ENCODE measurements around the gene KANSL1. TPM values are rescaled to one million over a fixed set of nuclear protein-coding genes. Genes with fewer than 3 reads are reported as not detected.
"Not testable (repeated sequence)": the region's sequence is repeated elsewhere in the genome, so short reads cannot be mapped to it uniquely, and the experiment has no call there.

Gene KANSL1
- polyA plus RNA-seq, 2 donors: 14.6 to 25.4 TPM

DNA sequence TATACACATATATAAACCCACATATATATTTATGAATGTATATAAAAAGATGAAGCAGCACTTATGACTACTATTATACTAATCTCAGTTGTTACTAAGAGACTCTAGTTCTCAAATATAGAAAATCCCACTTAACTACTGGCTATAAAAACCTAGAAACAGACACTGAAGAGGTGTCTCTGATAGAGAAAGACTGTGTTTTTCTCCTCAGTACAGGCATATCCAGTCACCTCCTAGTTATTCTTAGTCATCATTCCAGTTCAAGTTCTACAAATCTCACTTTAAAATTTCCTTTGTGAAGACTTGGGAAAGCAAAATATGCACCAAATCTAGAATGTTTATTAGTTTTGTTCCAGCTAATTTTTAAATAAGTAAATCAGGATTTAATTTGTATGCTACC is 100.2 kb downstream of the KANSL1 start:
- H3K27me3 ChIP-seq (ENCODE audit: control insufficient read depth in 1 of 2, insufficient read depth in 2 of 2, low read length in 2 of 2): no peaks in the 10 kb centered on the region
- H3K4me1 ChIP-seq (ENCODE audit: control insufficient read depth in 2 of 2, insufficient read depth in 2 of 2, low read length in 1 of 2): no peaks in the 10 kb centered on the region
- no peak overlapping the region for H3K27ac ChIP-seq (ENCODE audit: low read depth in 2 of 2, low read length in 1 of 2)
- no peaks in the 10 kb centered on the region for H3K9me3 ChIP-seq (ENCODE audit: control insufficient read depth in 2 of 2, insufficient read depth in 1 of 2, low read depth in 1 of 2, low read length in 1 of 2)
- H3K36me3 ChIP-seq (ENCODE audit: control insufficient read depth in 2 of 2, insufficient read depth in 2 of 2, low read length in 1 of 2): no peaks in the 10 kb centered on the region
- no peak overlapping the region for H3K4me3 ChIP-seq (ENCODE audit: low read depth in 1 of 2, low read length in 2 of 2)

DNA sequence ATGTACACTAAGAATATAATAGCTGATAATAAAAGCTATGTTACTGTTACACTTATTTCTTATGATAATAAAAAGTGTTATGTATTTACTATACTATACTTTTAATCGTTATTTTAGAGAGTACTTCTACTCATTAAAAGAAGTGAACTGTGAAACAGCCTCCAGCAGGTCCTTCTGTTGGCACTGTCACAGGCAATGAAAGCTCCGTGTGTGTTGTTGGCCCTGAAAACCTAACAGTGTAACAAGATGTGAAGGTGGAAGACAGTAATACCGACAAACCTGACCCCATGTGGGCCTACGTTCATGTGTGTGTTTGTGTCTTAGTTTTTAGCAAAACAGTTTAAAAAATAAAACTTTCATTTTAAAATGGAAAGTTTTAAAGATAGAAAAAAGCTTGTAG is 102.4 kb downstream of the KANSL1 start:
- Histone ChIP-seq H3K27me3 (ENCODE audit: control insufficient read depth in 1 of 2, insufficient read depth in 2 of 2, low read length in 2 of 2) (no peaks in the 10 kb centered on the region), H3K36me3 (ENCODE audit: control insufficient read depth in 2 of 2, insufficient read depth in 2 of 2, low read length in 1 of 2) (no peaks in the 10 kb centered on the region), H3K9me3 (ENCODE audit: control insufficient read depth in 2 of 2, insufficient read depth in 1 of 2, low read depth in 1 of 2, low read length in 1 of 2) (no peaks in the 10 kb centered on the region), H3K27ac (ENCODE audit: low read depth in 2 of 2, low read length in 1 of 2) (no peak overlapping the region), H3K4me3 (ENCODE audit: low read depth in 1 of 2, low read length in 2 of 2) (no peak overlapping the region), H3K4me1 (ENCODE audit: control insufficient read depth in 2 of 2, insufficient read depth in 2 of 2, low read length in 1 of 2) (no peaks in the 10 kb centered on the region)
- WGBS, 2 donors: 71% methylated on average over 4 of the region's 4 CpGs

- no peak overlapping the region for H3K4me3 ChIP-seq (ENCODE audit: low read depth in 1 of 2, low read length in 2 of 2)
- no peaks in the 10 kb centered on the region for H3K9me3 ChIP-seq (ENCODE audit: control insufficient read depth in 2 of 2, insufficient read depth in 1 of 2, low read depth in 1 of 2, low read length in 1 of 2)
- 74 to 83% methylated on average over 3 of the region's 3 CpGs for WGBS, 2 donors
- H3K27me3 ChIP-seq (ENCODE audit: control insufficient read depth in 1 of 2, insufficient read depth in 2 of 2, low read length in 2 of 2): no peaks in the 10 kb centered on the region
- no peaks in the 10 kb centered on the region for H3K36me3 ChIP-seq (ENCODE audit: control insufficient read depth in 2 of 2, insufficient read depth in 2 of 2, low read length in 1 of 2)
- H3K27ac ChIP-seq (ENCODE audit: low read depth in 2 of 2, low read length in 1 of 2): no peak overlapping the region
- no peaks in the 10 kb centered on the region for H3K4me1 ChIP-seq (ENCODE audit: control insufficient read depth in 2 of 2, insufficient read depth in 2 of 2, low read length in 1 of 2)
Observed at GRCh38 chr17:46089389-46089965, 103.8 kb downstream of the KANSL1 start.

- Histone ChIP-seq H3K36me3 (ENCODE audit: control insufficient read depth in 2 of 2, insufficient read depth in 2 of 2, low read length in 1 of 2) (no peaks in the 10 kb centered on the region), H3K27ac (ENCODE audit: low read depth in 2 of 2, low read length in 1 of 2) (no peak overlapping the region), H3K4me3 (ENCODE audit: low read depth in 1 of 2, low read length in 2 of 2) (no peak overlapping the region), H3K27me3 (ENCODE audit: control insufficient read depth in 1 of 2, insufficient read depth in 2 of 2, low read length in 2 of 2) (no peaks in the 10 kb centered on the region), H3K9me3 (ENCODE audit: control insufficient read depth in 2 of 2, insufficient read depth in 1 of 2, low read depth in 1 of 2, low read length in 1 of 2) (no peaks in the 10 kb centered on the region), H3K4me1 (ENCODE audit: control insufficient read depth in 2 of 2, insufficient read depth in 2 of 2, low read length in 1 of 2) (no peaks in the 10 kb centered on the region)
- 88 to 96% methylated on average over 2 of the region's 2 CpGs for WGBS, 2 donors
Observed at GRCh38 chr17:46088595-46088994, 104.6 kb downstream of the KANSL1 start.

DNA sequence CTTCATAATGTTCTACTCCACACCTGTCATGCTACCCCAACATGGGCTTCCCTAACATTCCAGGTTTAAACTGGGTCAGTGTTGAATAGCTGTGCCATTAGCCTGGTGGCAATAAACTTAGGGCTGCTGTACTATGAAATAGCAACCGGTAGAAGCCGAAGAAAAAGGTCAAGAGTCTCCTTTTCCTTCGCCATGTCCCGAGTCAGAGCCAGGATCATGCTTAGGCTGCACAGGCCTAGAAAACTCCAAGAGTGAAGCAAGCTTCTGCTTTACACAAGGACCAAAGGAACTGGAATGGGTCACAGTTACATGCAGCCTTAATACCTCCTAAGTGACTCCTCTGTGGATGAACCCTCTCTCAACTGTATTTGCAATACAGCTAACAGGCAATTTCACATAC is 105.4 kb downstream of the KANSL1 start:
- H3K4me3 ChIP-seq (ENCODE audit: low read depth in 1 of 2, low read length in 2 of 2); H3K27me3 ChIP-seq (ENCODE audit: control insufficient read depth in 1 of 2, insufficient read depth in 2 of 2, low read length in 2 of 2); H3K36me3 ChIP-seq (ENCODE audit: control insufficient read depth in 2 of 2, insufficient read depth in 2 of 2, low read length in 1 of 2); H3K27ac ChIP-seq (ENCODE audit: low read depth in 2 of 2, low read length in 1 of 2); H3K4me1 ChIP-seq (ENCODE audit: control insufficient read depth in 2 of 2, insufficient read depth in 2 of 2, low read length in 1 of 2); H3K9me3 ChIP-seq (ENCODE audit: control insufficient read depth in 2 of 2, insufficient read depth in 1 of 2, low read depth in 1 of 2, low read length in 1 of 2): not testable (repeated sequence)
- 97% methylated on average over 4 of the region's 4 CpGs for WGBS, 2 donors

DNA sequence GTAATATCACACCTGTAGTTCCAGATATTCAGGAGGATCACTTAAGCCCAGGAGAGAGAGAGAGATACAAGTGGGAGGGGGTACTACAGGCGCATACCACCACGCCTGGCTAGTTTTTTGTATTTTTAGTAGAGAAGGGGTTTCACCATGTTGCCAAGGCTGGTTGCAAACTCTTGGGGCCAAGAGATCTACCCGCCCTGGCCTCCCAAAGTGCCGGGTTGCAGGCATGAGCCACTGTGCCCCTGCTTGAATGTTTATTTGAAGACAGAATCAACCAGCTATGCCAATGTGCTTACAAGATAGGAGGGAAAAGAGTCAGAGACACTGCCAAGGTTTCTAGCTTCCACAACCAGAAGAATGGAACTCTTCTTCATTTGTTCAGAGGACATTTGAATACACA is 106.4 kb downstream of the KANSL1 start:
- Histone ChIP-seq H3K27me3 (ENCODE audit: control insufficient read depth in 1 of 2, insufficient read depth in 2 of 2, low read length in 2 of 2) (no peaks in the 10 kb centered on the region), H3K4me1 (ENCODE audit: control insufficient read depth in 2 of 2, insufficient read depth in 2 of 2, low read length in 1 of 2) (no peaks in the 10 kb centered on the region), H3K36me3 (ENCODE audit: control insufficient read depth in 2 of 2, insufficient read depth in 2 of 2, low read length in 1 of 2) (no peaks in the 10 kb centered on the region), H3K27ac (ENCODE audit: low read depth in 2 of 2, low read length in 1 of 2) (no peak overlapping the region), H3K4me3 (ENCODE audit: low read depth in 1 of 2, low read length in 2 of 2) (no peak overlapping the region), H3K9me3 (ENCODE audit: control insufficient read depth in 2 of 2, insufficient read depth in 1 of 2, low read depth in 1 of 2, low read length in 1 of 2) (no peaks in the 10 kb centered on the region)
- 92% methylated on average over 4 of the region's 4 CpGs for WGBS, 2 donors

DNA sequence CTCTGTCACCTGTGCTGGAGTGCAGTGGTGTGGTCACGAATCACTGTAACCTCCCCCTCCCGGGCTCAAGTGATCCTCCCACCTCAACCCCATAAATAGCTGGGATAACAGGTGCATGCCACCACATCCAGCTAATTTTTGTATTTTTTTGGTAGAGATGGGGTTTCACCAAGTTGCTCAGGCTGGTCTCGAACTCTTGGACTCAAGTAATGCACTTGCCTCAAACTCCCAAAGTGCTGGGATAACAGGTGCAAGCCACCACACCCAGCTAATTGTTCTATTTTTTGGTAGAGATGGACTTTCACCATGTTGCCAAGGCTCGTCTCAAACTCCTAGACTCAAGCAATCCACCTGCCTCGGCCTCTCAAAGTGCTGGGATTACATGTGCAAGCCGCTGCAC is 107.7 kb downstream of the KANSL1 start:
- H3K27me3 ChIP-seq (ENCODE audit: control insufficient read depth in 1 of 2, insufficient read depth in 2 of 2, low read length in 2 of 2): no peaks in the 10 kb centered on the region
- WGBS, 2 donors: 86 to 92% methylated on average over 6 of the region's 6 CpGs
- no peak overlapping the region for H3K4me3 ChIP-seq (ENCODE audit: low read depth in 1 of 2, low read length in 2 of 2)
- H3K4me1 ChIP-seq (ENCODE audit: control insufficient read depth in 2 of 2, insufficient read depth in 2 of 2, low read length in 1 of 2): no peaks in the 10 kb centered on the region
- H3K27ac ChIP-seq (ENCODE audit: low read depth in 2 of 2, low read length in 1 of 2): no peak overlapping the region
- H3K36me3 ChIP-seq (ENCODE audit: control insufficient read depth in 2 of 2, insufficient read depth in 2 of 2, low read length in 1 of 2): no peaks in the 10 kb centered on the region
- no peaks in the 10 kb centered on the region for H3K9me3 ChIP-seq (ENCODE audit: control insufficient read depth in 2 of 2, insufficient read depth in 1 of 2, low read depth in 1 of 2, low read length in 1 of 2)

DNA sequence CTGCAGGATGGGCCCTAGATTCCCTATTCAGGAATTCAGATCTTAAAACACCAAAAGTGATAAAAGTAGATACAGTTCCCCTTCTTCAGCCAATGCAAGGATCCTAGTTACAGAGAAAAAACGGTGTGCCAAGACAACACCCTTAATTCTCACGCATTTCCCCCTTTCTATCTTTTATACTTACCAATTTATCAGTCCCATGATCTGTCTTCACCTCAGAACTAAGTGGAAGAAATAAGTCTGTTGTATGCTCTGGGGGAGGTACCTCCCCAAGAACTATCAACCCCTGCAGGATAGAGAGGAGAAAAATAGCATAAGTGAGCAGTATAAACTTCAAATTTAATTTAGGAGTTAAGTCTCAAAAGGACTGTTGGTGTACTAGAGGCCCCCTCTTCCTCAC is 111.0 kb downstream of the KANSL1 start:
- Histone ChIP-seq H3K4me1 (ENCODE audit: control insufficient read depth in 2 of 2, insufficient read depth in 2 of 2, low read length in 1 of 2) (no peaks in the 10 kb centered on the region), H3K27me3 (ENCODE audit: control insufficient read depth in 1 of 2, insufficient read depth in 2 of 2, low read length in 2 of 2) (no peaks in the 10 kb centered on the region), H3K36me3 (ENCODE audit: control insufficient read depth in 2 of 2, insufficient read depth in 2 of 2, low read length in 1 of 2) (no peaks in the 10 kb centered on the region), H3K9me3 (ENCODE audit: control insufficient read depth in 2 of 2, insufficient read depth in 1 of 2, low read depth in 1 of 2, low read length in 1 of 2) (no peaks in the 10 kb centered on the region), H3K27ac (ENCODE audit: low read depth in 2 of 2, low read length in 1 of 2) (no peak overlapping the region), H3K4me3 (ENCODE audit: low read depth in 1 of 2, low read length in 2 of 2) (no peak overlapping the region)
- WGBS, 2 donors: 70 to 76% methylated on average over 2 of the region's 2 CpGs

DNA sequence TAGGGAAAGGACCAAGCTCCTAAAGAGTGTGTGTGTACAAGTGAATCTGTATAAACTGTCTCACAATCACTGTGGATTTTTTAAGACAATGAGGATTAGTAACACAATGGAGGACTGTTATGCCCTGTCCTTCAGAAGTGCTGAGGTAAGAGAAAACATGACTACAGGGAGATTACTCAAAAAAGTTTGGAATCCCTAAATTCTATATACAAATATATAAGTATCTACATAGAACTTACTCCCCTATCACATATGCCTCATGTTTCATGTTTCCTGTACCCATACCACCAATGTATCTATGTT is 112.3 kb downstream of the KANSL1 start:
- Histone ChIP-seq H3K4me3 (ENCODE audit: low read depth in 1 of 2, low read length in 2 of 2) (no peak overlapping the region), H3K27ac (ENCODE audit: low read depth in 2 of 2, low read length in 1 of 2) (no peak overlapping the region), H3K9me3 (ENCODE audit: control insufficient read depth in 2 of 2, insufficient read depth in 1 of 2, low read depth in 1 of 2, low read length in 1 of 2) (no peaks in the 10 kb centered on the region), H3K4me1 (ENCODE audit: control insufficient read depth in 2 of 2, insufficient read depth in 2 of 2, low read length in 1 of 2) (no peaks in the 10 kb centered on the region), H3K36me3 (ENCODE audit: control insufficient read depth in 2 of 2, insufficient read depth in 2 of 2, low read length in 1 of 2) (no peaks in the 10 kb centered on the region), H3K27me3 (ENCODE audit: control insufficient read depth in 1 of 2, insufficient read depth in 2 of 2, low read length in 2 of 2) (no peaks in the 10 kb centered on the region)

GRCh38 chr17:46080118-46081017 is 112.9 kb downstream of the KANSL1 start:
- WGBS, 2 donors: 90 to 93% methylated on average over 6 of the region's 6 CpGs
- H3K27me3 ChIP-seq (ENCODE audit: control insufficient read depth in 1 of 2, insufficient read depth in 2 of 2, low read length in 2 of 2): no peaks in the 10 kb centered on the region
- H3K4me3 ChIP-seq (ENCODE audit: low read depth in 1 of 2, low read length in 2 of 2): no peak overlapping the region
- H3K27ac ChIP-seq (ENCODE audit: low read depth in 2 of 2, low read length in 1 of 2): no peak overlapping the region
- H3K36me3 ChIP-seq (ENCODE audit: control insufficient read depth in 2 of 2, insufficient read depth in 2 of 2, low read length in 1 of 2): no peaks in the 10 kb centered on the region
- H3K4me1 ChIP-seq (ENCODE audit: control insufficient read depth in 2 of 2, insufficient read depth in 2 of 2, low read length in 1 of 2): no peaks in the 10 kb centered on the region
- no peaks in the 10 kb centered on the region for H3K9me3 ChIP-seq (ENCODE audit: control insufficient read depth in 2 of 2, insufficient read depth in 1 of 2, low read depth in 1 of 2, low read length in 1 of 2)
